ENCODE results near the gene SETSIP. TPM values are rescaled to one million over a fixed set of nuclear protein-coding genes. Genes with fewer than 3 reads are reported as not detected.
"Not testable (repeated sequence)": the region's sequence is repeated elsewhere in the genome, so short reads cannot be mapped to it uniquely, and the experiment has no call there.

Gene SETSIP
- total RNA-seq, 4 donors from 2014 or later: not detected

DNA sequence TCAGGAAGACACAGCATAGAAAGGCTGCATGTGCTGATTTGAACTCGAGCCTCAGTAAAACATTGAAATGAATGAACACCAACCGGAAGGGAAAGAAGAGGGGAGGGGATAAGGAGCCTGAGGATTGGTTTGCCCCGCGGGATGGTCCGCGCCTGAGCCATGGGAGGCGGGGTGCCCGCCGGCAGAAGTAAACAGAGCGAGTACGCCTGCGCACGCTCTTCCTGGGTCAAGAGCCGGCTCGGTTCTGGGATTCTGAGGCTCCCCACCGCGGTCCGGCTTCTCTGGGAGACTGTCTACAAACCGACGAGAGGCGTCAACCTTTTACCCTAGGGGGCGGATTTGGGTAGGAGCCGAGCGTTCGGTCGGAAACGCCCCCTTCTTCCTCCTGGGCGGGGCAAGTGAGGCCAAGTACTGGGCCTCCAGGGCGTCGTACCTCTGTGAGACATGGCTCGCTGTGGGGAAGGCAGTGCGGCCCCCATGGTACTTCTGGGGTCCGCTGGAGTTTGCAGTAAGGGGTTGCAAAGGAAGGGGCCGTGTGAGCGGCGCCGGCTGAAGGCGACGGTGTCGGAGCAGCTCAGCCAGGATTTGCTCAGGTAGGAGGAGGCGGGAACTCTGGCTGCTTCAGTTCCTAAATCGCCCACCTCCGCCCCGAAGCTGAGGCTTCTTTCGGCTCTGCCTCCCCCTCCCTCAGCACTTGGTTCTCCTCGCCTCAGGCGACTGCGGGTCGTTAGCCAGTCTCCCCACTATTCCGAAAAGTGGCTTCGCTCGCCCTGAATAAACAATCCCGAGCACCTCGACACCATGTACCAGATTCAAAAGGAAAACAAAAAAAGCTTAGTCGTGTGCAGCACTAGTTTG is 5.1 kb upstream of the SETSIP start, which contains the start of gene BTBD8:
Gene BTBD8, plus strand, starts transcription at position 218 of the 858 bp plus-strand sequence. Its CDS starts 227 bp downstream, at position 445.
- DNase-seq (ENCODE audit: low spot score in 2 of 2): peak; percentile 90 to 94
- H3K36me3 ChIP-seq: no peaks in the 10 kb centered on the region
- H3K4me3 ChIP-seq: peak within 1 kb of the TSS; percentile 72
- peaks cover 4% of the 10 kb centered on the region for H3K4me1 ChIP-seq
- TF ChIP-seq, protein P1, sequence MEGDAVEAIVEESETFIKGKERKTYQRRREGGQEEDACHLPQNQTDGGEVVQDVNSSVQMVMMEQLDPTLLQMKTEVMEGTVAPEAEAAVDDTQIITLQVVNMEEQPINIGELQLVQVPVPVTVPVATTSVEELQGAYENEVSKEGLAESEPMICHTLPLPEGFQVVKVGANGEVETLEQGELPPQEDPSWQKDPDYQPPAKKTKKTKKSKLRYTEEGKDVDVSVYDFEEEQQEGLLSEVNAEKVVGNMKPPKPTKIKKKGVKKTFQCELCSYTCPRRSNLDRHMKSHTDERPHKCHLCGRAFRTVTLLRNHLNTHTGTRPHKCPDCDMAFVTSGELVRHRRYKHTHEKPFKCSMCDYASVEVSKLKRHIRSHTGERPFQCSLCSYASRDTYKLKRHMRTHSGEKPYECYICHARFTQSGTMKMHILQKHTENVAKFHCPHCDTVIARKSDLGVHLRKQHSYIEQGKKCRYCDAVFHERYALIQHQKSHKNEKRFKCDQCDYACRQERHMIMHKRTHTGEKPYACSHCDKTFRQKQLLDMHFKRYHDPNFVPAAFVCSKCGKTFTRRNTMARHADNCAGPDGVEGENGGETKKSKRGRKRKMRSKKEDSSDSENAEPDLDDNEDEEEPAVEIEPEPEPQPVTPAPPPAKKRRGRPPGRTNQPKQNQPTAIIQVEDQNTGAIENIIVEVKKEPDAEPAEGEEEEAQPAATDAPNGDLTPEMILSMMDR (IDR thresholded peaks at IDR 0.05): no peak
- no peak for TF ChIP-seq POLR2A (IDR thresholded peaks at IDR 0.05)
- no peak for TF ChIP-seq POLR2AphosphoS5 (IDR thresholded peaks at IDR 0.05)
- TF ChIP-seq EP300 (IDR thresholded peaks at IDR 0.05): no peak
- no peaks in the 10 kb centered on the region for H3K9me3 ChIP-seq
- under 1% methylated on average over 46 of the region's 55 CpGs for WGBS
- H3K27ac ChIP-seq: peak within 1 kb of the TSS; percentile 46
- no peaks in the 10 kb centered on the region for H3K27me3 ChIP-seq

DNA sequence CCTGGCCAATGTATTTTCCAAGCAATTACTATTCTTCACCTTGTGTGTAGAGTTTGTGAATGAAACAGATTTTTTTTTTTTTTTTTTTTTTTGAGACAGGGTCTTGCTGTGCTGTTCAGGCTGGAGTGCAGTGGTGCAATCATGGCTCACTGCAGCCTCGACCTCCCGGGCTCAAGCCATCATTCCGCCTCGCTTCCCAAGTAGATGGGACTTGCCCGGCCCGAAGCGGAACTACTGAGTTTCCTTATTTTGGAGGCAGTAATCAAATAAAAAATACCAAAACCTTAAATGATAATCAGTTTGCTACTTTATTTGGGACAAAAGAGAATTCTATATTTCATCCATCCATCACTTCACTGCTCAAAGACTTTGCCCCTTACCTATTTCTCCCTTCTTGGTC is 4.2 kb upstream of the SETSIP start:
- Histone ChIP-seq H3K4me3 (peak overlapping the region; percentile 72), H3K36me3 (no peaks in the 10 kb centered on the region)

DNA sequence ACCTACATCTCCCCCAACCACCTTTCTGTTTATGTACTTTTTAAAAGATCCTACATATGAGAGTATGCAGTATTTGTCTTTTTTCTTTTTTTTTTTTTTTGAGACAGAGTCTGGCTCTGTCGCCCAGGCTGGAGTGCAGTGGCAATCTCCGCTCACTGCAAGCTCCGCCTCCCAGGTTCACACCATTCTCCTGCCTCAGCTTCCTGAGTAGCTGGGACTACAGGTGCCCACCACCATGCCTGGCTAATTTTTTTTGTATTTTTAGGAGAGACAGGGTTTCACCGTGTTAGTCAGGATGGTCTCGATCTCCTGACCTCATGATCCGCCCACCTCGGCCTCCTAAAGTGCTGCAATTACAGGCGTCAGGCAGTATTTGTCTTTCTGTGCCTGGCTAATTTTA is 2.9 kb upstream of the SETSIP start:
- not testable (repeated sequence) for H3K4me3 ChIP-seq; H3K36me3 ChIP-seq; DNase-seq (ENCODE audit: low spot score in 2 of 2); H3K27ac ChIP-seq; H3K9me3 ChIP-seq; H3K27me3 ChIP-seq; H3K4me1 ChIP-seq
- 93% methylated on average over 8 of the region's 8 CpGs for WGBS

More for the DNA sequence above, 4.2 kb upstream of the SETSIP start:
- H3K27ac ChIP-seq: no peak overlapping the region
- WGBS: 94% methylated on average over 7 of the region's 7 CpGs
- no peak for DNase-seq (ENCODE audit: low spot score in 2 of 2)
- no peak for TF ChIP-seq POLR2A (IDR thresholded peaks at IDR 0.05)
- no peak for TF ChIP-seq EP300 (IDR thresholded peaks at IDR 0.05)
- TF ChIP-seq, protein P1 (IDR thresholded peaks at IDR 0.05): no peak
- no peak for TF ChIP-seq POLR2AphosphoS5 (IDR thresholded peaks at IDR 0.05)
- no peaks in the 10 kb centered on the region for H3K9me3 ChIP-seq
- no peaks in the 10 kb centered on the region for H3K27me3 ChIP-seq
- peaks cover 4% of the 10 kb centered on the region for H3K4me1 ChIP-seq

GRCh38 chr1:92076363-92076762 is 1.2 kb upstream of the SETSIP start:
- Histone ChIP-seq H3K36me3 (no peaks in the 10 kb centered on the region), H3K27ac (no peak overlapping the region), H3K27me3 (no peaks in the 10 kb centered on the region), H3K4me3 (no peak overlapping the region), H3K4me1 (peaks cover 4% of the 10 kb centered on the region), H3K9me3 (no peaks in the 10 kb centered on the region)
- DNase-seq (ENCODE audit: low spot score in 2 of 2): no peak
- WGBS: 93% methylated on average over 5 of the region's 5 CpGs
- TF ChIP-seq POLR2A (IDR thresholded peaks at IDR 0.05) (no peak), POLR2AphosphoS5 (IDR thresholded peaks at IDR 0.05) (no peak), EP300 (IDR thresholded peaks at IDR 0.05) (no peak)
- TF ChIP-seq, protein P1 (IDR thresholded peaks at IDR 0.05): no peak

DNA sequence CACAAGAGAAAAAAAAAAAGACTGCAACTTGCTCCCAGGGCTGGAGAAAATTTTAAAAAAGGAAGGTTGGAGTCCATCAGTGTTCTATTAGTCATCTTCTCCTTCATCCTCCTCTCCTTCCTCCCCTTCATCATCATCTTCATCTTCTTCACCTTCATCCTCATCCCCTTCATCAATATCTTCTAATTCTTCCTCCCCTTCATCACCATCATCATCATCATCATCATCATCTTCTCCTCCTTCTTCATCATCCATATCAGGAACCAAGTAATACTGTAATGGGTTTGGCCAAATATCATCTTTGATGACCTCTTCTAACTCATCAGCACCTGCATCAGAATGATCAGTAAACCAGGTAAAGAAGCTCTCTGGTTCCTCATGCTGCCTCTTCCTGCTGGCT is 765 bp downstream of the SETSIP start:
- not testable (repeated sequence) for DNase-seq (ENCODE audit: low spot score in 2 of 2); H3K36me3 ChIP-seq; H3K9me3 ChIP-seq; H3K27ac ChIP-seq; H3K27me3 ChIP-seq; H3K4me1 ChIP-seq; H3K4me3 ChIP-seq

- no peaks in the 10 kb centered on the region for H3K27me3 ChIP-seq
- DNase-seq (ENCODE audit: low spot score in 2 of 2): no peak
- no peak overlapping the region for H3K27ac ChIP-seq
- H3K36me3 ChIP-seq: no peaks in the 10 kb centered on the region
- no peak overlapping the region for H3K4me3 ChIP-seq
- no peak for TF ChIP-seq POLR2AphosphoS5 (IDR thresholded peaks at IDR 0.05)
- TF ChIP-seq, protein P1 (IDR thresholded peaks at IDR 0.05): no peak
- TF ChIP-seq EP300 (IDR thresholded peaks at IDR 0.05): no peak
- no peak for TF ChIP-seq POLR2A (IDR thresholded peaks at IDR 0.05)
- H3K4me1 ChIP-seq: no peaks in the 10 kb centered on the region
- no peaks in the 10 kb centered on the region for H3K9me3 ChIP-seq
- 79% methylated on average over 2 of the region's 2 CpGs for WGBS
Observed at GRCh38 chr1:92070892-92071291, 4.3 kb downstream of the SETSIP start.
